ENCODE data around the gene KPNA6.
"Not testable (repeated sequence)": the region's sequence is repeated elsewhere in the genome, so short reads cannot be mapped to it uniquely, and the experiment has no call there.

KPNA6 gene

DNA sequence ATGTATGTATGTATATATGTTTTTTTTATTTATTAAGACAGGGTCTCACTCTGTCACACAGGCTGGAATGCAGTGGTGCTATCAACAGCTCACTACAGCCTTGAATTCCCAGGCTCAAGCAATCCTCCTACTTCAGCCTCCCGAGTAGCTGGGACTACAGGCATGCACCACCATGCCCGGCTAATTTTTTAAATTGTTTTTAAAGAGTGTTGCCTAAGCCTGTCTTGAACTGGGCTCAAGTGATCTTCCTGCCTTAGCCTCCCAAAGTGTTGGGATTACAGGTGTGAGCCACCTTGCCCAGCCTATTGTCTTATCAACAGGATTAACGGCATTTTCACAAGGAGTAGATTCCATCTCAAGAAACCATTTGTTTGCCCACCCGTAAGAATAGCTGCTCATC is 5.6 kb downstream of the KPNA6 start:
- not testable (repeated sequence) for H3K9ac ChIP-seq (ENCODE audit: low read depth, low read length); H3K4me1 ChIP-seq (ENCODE audit: insufficient read depth, low read length); H3K36me3 ChIP-seq (ENCODE audit: insufficient read depth, low read length); H3K9me3 ChIP-seq (ENCODE audit: control insufficient read depth, insufficient read depth, low read length)

DNA sequence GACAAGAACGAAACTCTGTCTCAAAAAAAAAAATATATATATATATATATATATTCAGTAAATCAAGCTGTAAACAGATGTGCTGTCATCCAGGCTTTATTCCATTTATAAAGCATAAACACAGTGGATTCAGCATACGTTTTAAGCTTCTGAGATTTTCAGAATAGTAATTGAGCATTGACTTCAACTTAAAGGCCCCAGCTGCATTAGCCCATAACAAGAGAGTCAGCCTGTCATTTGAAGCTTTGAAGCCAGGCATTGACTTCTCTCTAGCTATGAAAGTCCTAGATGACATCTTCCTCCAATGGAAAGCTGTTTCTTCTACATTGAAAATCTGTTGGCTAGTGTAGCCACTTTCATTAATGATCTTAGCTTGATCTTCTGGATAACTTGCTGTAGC is 6.6 kb downstream of the KPNA6 start:
- Histone ChIP-seq H3K9me3 (ENCODE audit: control insufficient read depth, insufficient read depth, low read length) (no peaks in the 10 kb centered on the region), H3K9ac (ENCODE audit: low read depth, low read length) (no peak overlapping the region), H3K36me3 (ENCODE audit: insufficient read depth, low read length) (no peaks in the 10 kb centered on the region), H3K4me1 (ENCODE audit: insufficient read depth, low read length) (peaks cover 9% of the 10 kb centered on the region; the same call in 1 of the 2 replicates)

DNA sequence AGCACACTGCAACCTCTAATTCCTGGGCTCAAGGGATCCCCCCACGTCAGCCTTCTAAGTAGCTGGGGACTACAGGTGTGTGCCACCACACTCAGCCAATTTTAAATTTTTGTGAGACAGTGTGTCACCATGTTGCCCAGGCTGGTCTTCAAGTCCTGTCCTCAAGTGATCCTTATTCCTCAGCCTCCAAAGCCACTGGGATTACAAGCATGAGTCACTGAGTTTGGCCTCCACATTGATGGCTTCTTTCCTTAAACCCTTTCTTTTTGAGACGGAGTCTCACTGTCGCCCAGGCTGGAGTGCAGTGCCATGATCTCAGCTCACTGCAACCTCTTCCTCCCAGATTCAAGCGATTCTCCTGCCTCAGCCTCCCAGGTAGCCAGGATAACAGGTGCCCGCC is 7.6 kb downstream of the KPNA6 start:
- H3K9ac ChIP-seq (ENCODE audit: low read depth, low read length), result no peak overlapping the region
- no peaks in the 10 kb centered on the region for H3K9me3 ChIP-seq (ENCODE audit: control insufficient read depth, insufficient read depth, low read length)
- no peaks in the 10 kb centered on the region for H3K36me3 ChIP-seq (ENCODE audit: insufficient read depth, low read length)
- H3K4me1 ChIP-seq (ENCODE audit: insufficient read depth, low read length), result peaks cover 9% of the 10 kb centered on the region; the same call in 1 of the 2 replicates

DNA sequence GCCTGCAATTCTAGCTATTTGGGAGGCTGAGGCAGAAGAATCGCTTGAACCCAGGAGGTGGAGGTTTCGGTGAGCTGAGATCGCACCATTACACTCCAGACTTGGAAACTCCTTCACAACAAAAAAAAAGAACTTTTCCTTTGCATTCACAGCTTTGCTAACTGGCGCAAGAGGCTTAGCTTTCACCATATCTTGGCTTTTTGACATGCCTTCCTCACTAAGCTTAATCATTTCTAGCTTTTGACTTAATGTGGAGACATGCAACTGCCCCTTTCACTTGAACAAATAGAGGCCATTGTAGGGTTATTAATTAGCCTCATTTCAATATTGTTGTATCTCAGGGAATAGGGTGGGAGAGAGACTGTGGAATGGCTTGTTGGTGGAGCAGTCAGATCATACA is 8.7 kb downstream of the KPNA6 start:
- Histone ChIP-seq H3K9ac (ENCODE audit: low read depth, low read length) (no peak overlapping the region), H3K9me3 (ENCODE audit: control insufficient read depth, insufficient read depth, low read length) (no peaks in the 10 kb centered on the region), H3K36me3 (ENCODE audit: insufficient read depth, low read length) (no peaks in the 10 kb centered on the region), H3K4me1 (ENCODE audit: insufficient read depth, low read length) (0 out of 2 replicates have a peak, but pooled peaks cover 3% of the 10 kb centered on the region)

DNA sequence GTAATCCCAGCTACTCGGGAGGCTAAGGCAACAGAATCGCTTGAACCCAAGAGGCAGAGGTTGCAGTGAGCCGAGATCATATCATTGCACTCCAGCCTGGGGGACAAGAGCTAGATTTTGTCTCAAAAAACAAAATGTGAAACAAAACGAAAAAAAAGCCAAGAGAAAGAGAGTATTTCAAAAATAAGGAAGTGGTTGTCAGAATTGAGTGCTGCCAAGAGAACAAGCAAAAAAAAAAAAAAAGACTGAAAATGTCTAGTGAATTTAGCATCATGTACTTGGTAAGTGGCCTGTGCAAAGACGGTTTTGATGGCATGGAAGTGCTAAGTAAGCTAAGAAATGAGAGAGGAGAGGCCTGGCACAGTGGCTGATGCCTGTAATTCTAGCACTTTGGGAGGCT is 14.3 kb downstream of the KPNA6 start:
- Histone ChIP-seq H3K9me3 (ENCODE audit: control insufficient read depth, insufficient read depth, low read length) (no peaks in the 10 kb centered on the region), H3K9ac (ENCODE audit: low read depth, low read length) (no peak overlapping the region), H3K4me1 (ENCODE audit: insufficient read depth, low read length) (peaks cover 3% of the 10 kb centered on the region; the same call in 1 of the 2 replicates), H3K36me3 (ENCODE audit: insufficient read depth, low read length) (no peaks in the 10 kb centered on the region; the same call in 1 of the 2 replicates)

DNA sequence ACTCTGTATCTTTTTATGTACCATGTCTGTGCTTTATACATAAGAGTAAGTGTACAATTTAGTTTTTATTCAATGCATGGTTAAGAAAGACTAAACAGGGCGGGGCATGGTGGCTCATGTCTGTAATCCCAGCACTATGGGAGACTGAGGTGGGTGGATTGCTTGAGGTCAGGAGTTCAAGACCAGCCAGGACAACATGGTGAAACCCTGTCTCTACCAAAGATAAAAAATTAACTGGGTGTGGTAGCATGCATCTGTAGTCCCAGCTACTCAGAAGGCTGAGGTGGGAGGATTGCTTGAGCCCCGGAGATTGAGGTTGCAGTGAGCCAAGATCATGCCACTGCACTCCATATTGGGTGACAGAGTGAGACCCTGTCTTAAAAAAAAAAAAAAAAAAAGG is 15.5 kb downstream of the KPNA6 start:
- H3K9ac ChIP-seq (ENCODE audit: low read depth, low read length); H3K36me3 ChIP-seq (ENCODE audit: insufficient read depth, low read length); H3K4me1 ChIP-seq (ENCODE audit: insufficient read depth, low read length); H3K9me3 ChIP-seq (ENCODE audit: control insufficient read depth, insufficient read depth, low read length): not testable (repeated sequence)

DNA sequence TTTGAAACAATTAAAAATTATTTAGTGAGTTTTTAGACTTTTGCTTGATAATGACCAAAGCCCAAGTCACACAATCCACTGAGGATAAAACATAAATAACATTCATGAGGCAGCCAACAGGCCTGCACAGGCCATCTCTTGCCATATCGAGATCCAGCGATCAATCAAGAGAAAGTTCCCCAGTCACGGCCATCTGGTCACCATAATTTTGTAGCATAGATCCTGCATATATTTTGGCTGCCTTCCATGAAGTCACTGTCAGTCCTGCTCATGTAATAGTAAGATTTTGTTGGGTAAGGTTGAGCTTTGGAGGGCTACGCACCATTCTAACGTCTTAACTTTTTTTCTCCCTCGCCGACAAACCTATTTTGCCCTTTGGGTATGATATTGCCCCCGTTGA is 17.5 kb downstream of the KPNA6 start:
- Histone ChIP-seq H3K36me3 (ENCODE audit: insufficient read depth, low read length) (no peaks in the 10 kb centered on the region; the same call in 1 of the 2 replicates), H3K9me3 (ENCODE audit: control insufficient read depth, insufficient read depth, low read length) (no peaks in the 10 kb centered on the region), H3K4me1 (ENCODE audit: insufficient read depth, low read length) (peaks cover 15% of the 10 kb centered on the region), H3K9ac (ENCODE audit: low read depth, low read length) (no peak overlapping the region)

DNA sequence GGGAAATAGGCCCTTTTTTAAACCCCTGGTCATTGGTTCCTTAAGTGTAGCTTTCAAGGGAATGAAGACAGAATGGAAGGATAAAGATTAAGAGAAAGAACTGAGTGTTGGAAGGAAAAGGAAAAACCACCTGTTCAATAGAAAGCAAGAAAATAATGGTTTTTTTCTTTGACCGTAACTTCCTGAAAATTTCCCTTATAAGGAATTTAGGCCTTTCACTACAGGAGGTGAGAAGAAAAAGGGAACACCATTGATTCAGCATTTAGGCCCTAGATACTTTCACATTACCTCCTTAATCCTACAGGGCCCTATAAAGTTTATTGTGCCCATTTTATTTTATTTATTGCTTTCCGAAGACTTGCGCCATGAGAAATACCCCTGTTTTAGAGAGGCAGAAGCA is 18.9 kb downstream of the KPNA6 start:
- Histone ChIP-seq H3K9ac (ENCODE audit: low read depth, low read length) (no peak overlapping the region), H3K4me1 (ENCODE audit: insufficient read depth, low read length) (peaks cover 15% of the 10 kb centered on the region), H3K9me3 (ENCODE audit: control insufficient read depth, insufficient read depth, low read length) (no peaks in the 10 kb centered on the region), H3K36me3 (ENCODE audit: insufficient read depth, low read length) (no peaks in the 10 kb centered on the region; the same call in 1 of the 2 replicates)

DNA sequence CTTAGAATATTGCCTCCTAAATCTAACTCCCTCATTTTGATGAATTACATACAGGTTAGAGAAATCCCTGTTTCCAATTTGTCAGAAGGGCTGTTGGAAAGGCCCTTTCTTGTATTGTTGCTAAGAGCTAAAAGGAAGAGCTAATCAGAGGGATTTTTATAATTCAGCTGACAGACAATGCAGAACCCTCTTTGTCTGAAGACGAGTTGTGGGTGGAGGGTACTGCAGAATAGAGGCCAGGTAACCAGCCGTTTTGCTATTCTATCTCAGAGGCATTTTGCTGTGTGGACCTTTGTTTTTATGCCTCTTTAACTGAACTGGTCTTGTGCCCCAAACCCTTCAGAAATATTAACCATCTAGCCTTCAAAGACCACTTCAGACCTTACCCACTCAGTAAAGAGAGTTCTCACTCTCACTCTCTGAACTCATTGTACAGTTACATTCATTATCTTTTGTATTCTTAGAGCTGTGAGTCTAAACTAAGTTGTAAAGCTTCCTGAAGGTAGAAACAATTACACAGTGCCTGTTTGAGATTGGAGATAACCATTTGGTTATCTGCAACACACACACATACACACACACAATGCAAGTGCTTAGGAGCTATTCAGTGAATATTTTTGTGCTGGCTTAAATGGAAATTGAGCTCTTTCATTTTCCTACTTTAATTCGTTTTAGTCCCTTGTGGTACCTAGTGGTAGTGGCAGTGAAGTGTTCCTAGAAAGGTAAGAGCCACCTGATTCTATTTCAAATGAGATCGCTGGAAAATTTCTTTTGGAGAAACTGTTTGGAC is 19.7 kb downstream of the KPNA6 start:
- Histone ChIP-seq H3K4me1 (ENCODE audit: insufficient read depth, low read length) (peaks cover 15% of the 10 kb centered on the region), H3K9ac (ENCODE audit: low read depth, low read length) (no peak overlapping the region)

DNA sequence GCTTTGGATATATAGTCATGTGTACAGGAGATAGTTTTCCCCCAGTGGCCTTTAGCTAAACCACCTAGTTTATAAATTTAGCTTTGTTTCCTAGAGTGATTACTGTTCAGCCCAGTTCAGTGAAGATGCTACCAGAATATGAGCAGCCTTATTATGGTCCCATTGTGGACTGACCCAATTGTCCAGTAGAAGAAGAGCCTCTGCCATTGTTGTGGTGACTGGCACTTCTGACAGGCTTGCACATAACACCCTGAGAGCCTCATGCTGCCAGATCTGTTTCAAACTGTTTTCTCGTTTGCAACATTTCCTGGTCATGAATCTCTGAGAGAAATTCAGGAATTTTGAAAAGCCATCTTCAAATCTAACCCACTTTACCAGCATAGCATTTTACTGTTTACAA is 20.6 kb downstream of the KPNA6 start:
- Histone ChIP-seq H3K9me3 (ENCODE audit: control insufficient read depth, insufficient read depth, low read length) (no peaks in the 10 kb centered on the region), H3K4me1 (ENCODE audit: insufficient read depth, low read length) (peaks cover 15% of the 10 kb centered on the region), H3K36me3 (ENCODE audit: insufficient read depth, low read length) (no peaks in the 10 kb centered on the region), H3K9ac (ENCODE audit: low read depth, low read length) (no peak overlapping the region)

More for the DNA sequence above, 19.7 kb downstream of the KPNA6 start:
- Histone ChIP-seq H3K36me3 (ENCODE audit: insufficient read depth, low read length) (no peaks in the 10 kb centered on the region; the same call in 1 of the 2 replicates), H3K9me3 (ENCODE audit: control insufficient read depth, insufficient read depth, low read length) (no peaks in the 10 kb centered on the region)

DNA sequence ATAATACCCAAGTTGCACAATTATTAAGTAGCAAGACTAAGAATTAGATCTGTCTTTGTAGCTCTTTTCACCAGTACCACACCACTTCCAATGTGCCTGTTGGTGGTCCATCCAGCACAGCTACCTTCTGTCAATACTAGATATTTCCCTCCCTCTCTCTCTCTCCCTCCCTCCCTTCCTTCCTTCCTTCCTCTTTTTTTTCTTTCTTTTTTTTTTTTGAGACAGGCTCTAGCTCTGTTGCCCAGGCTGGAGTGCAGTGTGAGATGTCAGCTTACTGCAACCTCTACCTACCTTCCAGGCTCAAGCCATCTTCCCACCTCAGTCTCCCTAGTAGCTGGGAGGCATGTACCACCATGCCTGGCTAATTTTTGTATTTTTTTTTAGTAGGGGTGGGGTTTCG is 21.1 kb downstream of the KPNA6 start:
- Histone ChIP-seq H3K36me3 (ENCODE audit: insufficient read depth, low read length) (no peaks in the 10 kb centered on the region), H3K4me1 (ENCODE audit: insufficient read depth, low read length) (peaks cover 15% of the 10 kb centered on the region), H3K9me3 (ENCODE audit: control insufficient read depth, insufficient read depth, low read length) (no peaks in the 10 kb centered on the region), H3K9ac (ENCODE audit: low read depth, low read length) (no peak overlapping the region)

DNA sequence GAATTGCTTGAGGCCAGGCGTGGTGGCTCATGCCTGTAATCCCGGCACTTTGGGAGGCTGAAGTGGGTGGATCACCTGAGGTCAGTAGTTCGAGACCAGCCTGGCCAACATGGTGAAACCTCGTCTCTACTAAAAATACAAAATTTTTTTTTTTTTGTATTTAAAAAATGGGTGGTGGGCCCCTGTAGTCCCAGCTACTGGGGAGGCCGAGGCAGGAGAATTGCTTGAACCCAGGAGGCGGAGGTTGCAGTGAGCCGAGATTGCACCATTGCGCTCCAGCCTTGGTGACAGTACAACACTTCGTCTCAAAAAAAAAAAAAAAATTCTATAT is 26.1 kb downstream of the KPNA6 start:
- H3K9me3 ChIP-seq (ENCODE audit: control insufficient read depth, insufficient read depth, low read length); H3K36me3 ChIP-seq (ENCODE audit: insufficient read depth, low read length); H3K9ac ChIP-seq (ENCODE audit: low read depth, low read length); H3K4me1 ChIP-seq (ENCODE audit: insufficient read depth, low read length): not testable (repeated sequence)

DNA sequence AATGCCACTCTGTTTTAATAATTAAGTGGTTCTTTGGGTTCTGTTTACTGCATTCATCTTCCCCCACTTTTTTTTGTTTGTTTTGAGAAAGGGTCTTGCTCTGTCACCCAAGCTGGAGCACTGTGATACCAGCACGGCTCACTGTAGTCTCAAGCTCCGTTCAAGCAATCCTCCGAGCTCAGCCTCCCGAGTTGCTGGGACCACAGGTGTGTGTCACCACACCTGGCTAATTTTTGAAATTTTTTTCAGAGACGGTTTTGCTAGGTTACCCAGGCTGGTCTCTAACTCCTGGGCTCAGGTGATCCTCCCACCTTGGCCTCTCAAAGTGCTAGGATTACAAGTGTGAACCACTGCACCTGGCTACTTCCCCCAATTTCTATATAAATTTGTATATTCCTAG is 29.3 kb downstream of the KPNA6 start:
- no peak overlapping the region for H3K9ac ChIP-seq (ENCODE audit: low read depth, low read length)
- H3K4me1 ChIP-seq (ENCODE audit: insufficient read depth, low read length), result peaks cover 7% of the 10 kb centered on the region
- H3K9me3 ChIP-seq (ENCODE audit: control insufficient read depth, insufficient read depth, low read length), result no peaks in the 10 kb centered on the region
- no peaks in the 10 kb centered on the region for H3K36me3 ChIP-seq (ENCODE audit: insufficient read depth, low read length)

DNA sequence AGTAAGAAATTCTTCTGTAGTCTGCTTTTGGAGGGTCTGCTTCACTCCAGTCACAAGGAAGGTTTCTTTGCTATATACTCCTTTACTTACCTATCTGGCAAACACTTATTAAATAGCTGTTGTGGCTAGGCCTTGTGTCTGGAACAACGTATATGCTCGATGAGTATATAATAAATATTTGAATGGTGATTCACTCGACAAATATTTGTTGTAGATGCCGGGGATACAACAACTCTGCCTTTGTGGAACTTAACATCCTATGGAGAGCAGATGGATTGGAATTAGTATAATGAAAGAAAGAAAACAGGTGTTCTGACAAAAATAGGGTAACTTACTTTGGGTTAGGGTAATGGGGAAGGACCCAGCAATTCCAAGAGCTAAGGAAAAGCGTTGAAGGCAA is 31.1 kb downstream of the KPNA6 start:
- H3K9ac ChIP-seq (ENCODE audit: low read depth, low read length), result no peak overlapping the region
- H3K4me1 ChIP-seq (ENCODE audit: insufficient read depth, low read length), result peaks cover 7% of the 10 kb centered on the region
- H3K36me3 ChIP-seq (ENCODE audit: insufficient read depth, low read length), result no peaks in the 10 kb centered on the region
- H3K9me3 ChIP-seq (ENCODE audit: control insufficient read depth, insufficient read depth, low read length), result no peaks in the 10 kb centered on the region

DNA sequence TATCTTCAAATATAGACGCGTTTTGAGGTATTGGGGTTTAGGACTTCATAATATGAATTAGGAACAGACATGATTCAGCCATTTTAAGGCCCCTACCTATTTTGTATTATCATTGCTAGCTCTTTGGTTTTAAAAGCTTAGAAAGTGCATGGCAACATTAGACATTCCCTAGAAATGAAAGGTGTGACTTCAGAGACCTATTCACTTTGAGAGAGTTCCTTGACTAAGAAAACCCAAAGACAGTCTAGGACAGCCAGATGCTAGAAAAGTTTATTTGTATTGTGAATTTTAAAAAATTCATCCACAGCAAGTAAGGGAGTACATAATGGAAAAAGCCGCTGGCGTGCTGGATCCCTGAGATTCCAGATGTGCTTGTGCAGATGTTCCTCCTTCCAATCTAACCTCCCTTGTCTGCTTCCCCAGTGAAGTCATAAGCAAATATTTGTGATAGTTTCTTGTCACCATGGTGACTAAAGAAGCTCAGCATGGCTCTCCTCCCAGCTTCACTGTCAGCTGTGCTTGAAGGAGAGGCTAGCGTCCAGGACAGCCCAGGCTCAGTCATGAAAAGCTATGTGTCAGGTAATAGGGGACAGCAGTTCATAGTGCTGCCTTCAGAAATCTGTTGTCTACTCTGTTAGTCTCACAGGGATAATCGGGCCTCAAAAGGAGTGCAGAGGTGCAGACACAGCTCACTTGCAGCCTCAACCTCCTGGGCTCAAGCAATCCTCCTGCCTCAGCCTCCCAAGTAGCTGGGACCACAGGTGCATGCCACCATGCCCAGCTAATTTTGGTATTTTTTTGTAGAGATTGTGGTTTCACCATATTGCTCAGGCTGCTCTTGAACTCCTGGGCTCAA is 34.8 kb downstream of the KPNA6 start:
- Histone ChIP-seq H3K9me3 (ENCODE audit: control insufficient read depth, insufficient read depth, low read length) (no peaks in the 10 kb centered on the region), H3K36me3 (ENCODE audit: insufficient read depth, low read length) (no peaks in the 10 kb centered on the region), H3K9ac (ENCODE audit: low read depth, low read length) (no peak overlapping the region), H3K4me1 (ENCODE audit: insufficient read depth, low read length) (peaks cover 7% of the 10 kb centered on the region)

Data from ES-I3 (cell line).